Suprapubic skin (tissue), 4 donors: ENCODE measurements around the gene CRYBB3.
"Not testable (repeated sequence)": the region's sequence is repeated elsewhere in the genome, so short reads cannot be mapped to it uniquely, and the experiment has no call there.

Experiments used
- CTCF ChIP-seq, 2 donors: fragments of 200-600 bp in 1 of 2; fragments of 450-650 bp in 1 of 2; sonication (generic) in 1 of 2; IDR thresholded peaks; one replicate each; pipeline ENCODE4 v1.5.1; 2016 to 2019; ENCODE audit warnings: antibody characterized with exemption in 2 of 2, mild to moderate bottlenecking in 1 of 2, moderate library complexity in 1 of 2
- EP300 ChIP-seq: sonication (generic); formaldehyde crosslinking; IDR thresholded peaks from one replicate; pipeline ENCODE4 v1.6.1; 2017; ENCODE audit warnings: antibody characterized with exemption
- POLR2A ChIP-seq, 2 donors: fragments of 450-650 bp; IDR thresholded peaks; one replicate each; pipeline ENCODE4 v1.6.1; 2017; ENCODE audit warnings: antibody characterized with exemption in 2 of 2, mild to moderate bottlenecking in 2 of 2, moderate library complexity in 2 of 2
- POLR2AphosphoS5 ChIP-seq, 3 donors: sonication (generic); formaldehyde crosslinking; IDR thresholded peaks; one replicate each; pipeline ENCODE4 v1.6.1; 2017; ENCODE audit warnings: antibody characterized with exemption in 3 of 3

GRCh38 chr22:25178869-25179631 lies 20.6 kb upstream of the CRYBB3 start:
- not testable (repeated sequence) for TF ChIP-seq CTCF (IDR thresholded peaks at IDR 0.05); POLR2A (IDR thresholded peaks at IDR 0.05); EP300; POLR2AphosphoS5 (IDR thresholded peaks at IDR 0.05)
